Measurements from ENCODE around the gene PTPRM.

Gene PTPRM

GRCh38 chr18:8116341-8117005, 549.4 kb downstream of the PTPRM start:
- H3K36me3 ChIP-seq (ENCODE audit: insufficient read depth, low read length) = no peaks in the 10 kb centered on the region
- no peak for TF ChIP-seq EZH2 (IDR thresholded peaks at IDR 0.05; ENCODE audit: borderline replicate concordance, low read depth, low read length, severe bottlenecking)
- TF ChIP-seq, protein P1, sequence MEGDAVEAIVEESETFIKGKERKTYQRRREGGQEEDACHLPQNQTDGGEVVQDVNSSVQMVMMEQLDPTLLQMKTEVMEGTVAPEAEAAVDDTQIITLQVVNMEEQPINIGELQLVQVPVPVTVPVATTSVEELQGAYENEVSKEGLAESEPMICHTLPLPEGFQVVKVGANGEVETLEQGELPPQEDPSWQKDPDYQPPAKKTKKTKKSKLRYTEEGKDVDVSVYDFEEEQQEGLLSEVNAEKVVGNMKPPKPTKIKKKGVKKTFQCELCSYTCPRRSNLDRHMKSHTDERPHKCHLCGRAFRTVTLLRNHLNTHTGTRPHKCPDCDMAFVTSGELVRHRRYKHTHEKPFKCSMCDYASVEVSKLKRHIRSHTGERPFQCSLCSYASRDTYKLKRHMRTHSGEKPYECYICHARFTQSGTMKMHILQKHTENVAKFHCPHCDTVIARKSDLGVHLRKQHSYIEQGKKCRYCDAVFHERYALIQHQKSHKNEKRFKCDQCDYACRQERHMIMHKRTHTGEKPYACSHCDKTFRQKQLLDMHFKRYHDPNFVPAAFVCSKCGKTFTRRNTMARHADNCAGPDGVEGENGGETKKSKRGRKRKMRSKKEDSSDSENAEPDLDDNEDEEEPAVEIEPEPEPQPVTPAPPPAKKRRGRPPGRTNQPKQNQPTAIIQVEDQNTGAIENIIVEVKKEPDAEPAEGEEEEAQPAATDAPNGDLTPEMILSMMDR (IDR thresholded peaks at IDR 0.05; ENCODE audit: borderline replicate concordance, extremely low read depth, low read length, poor library complexity, severe bottlenecking) = no peak
- no peak overlapping the region for H3K4me3 ChIP-seq (ENCODE audit: low read depth in 1 of 2, low read length in 2 of 2)
- no peak overlapping the region for H2AFZ ChIP-seq (ENCODE audit: low read depth, low read length)
- H4K20me1 ChIP-seq (ENCODE audit: insufficient read depth, low read length) = no peaks in the 10 kb centered on the region
- no peaks in the 10 kb centered on the region for H3K9me3 ChIP-seq (ENCODE audit: insufficient read depth, low read length, severe bottlenecking)
- ATAC-seq (ENCODE audit: insufficient read depth, low read depth) = no peak
- DNase-seq = no peak
- H3K9ac ChIP-seq (ENCODE audit: low read depth, low read length) = no peak overlapping the region
- no peaks in the 10 kb centered on the region for H3K27me3 ChIP-seq (ENCODE audit: insufficient read depth, low read length, poor library complexity)
- no peaks in the 10 kb centered on the region for H3K4me1 ChIP-seq (ENCODE audit: insufficient read depth, low read length)
- no peaks in the 10 kb centered on the region for H3K79me2 ChIP-seq (ENCODE audit: insufficient read depth, low read length)
- no peak overlapping the region for H3K4me2 ChIP-seq (ENCODE audit: insufficient read depth, low read length)
- H3K27ac ChIP-seq (ENCODE audit: low read length) = no peak overlapping the region

DNA sequence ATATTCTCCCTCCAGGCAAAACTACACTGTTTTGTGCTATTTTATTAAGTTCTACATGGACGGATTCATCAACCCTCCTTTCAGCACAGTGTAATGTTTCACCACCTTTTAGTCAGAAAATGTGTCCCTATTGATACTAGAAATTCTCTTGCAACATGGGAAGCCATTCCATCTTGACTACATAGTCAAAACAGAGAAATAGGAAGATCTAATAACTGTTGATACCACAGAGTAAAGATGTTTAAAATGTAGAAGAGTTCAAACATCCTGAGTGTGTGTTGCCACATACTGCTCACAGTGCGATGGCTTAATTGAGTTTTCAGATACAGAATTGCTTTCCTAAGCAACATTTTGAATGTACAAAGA, 549.9 kb downstream of the PTPRM start:
- DNase-seq = no peak
- Histone ChIP-seq H3K79me2 (ENCODE audit: insufficient read depth, low read length) (no peaks in the 10 kb centered on the region), H3K9ac (ENCODE audit: low read depth, low read length) (no peak overlapping the region)

DNA sequence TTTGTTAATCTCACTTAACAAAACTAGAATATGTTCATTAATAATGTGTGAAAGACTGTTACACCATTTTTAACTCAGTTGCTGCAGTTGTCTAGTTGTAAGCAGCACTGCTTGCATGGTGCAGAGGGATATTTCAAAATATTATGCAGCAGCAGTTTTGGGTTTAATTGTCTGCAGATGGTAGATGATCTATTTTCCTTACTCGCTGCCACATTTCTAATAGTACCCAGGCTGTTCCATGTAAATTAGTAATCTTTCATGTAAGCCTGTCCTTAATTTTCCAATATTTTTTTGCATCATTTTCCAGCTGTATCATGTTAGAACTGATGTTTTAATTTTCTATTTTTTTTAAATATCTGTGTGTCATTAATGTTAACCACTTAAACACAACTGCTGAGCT, 554.0 kb downstream of the PTPRM start:
- ATAC-seq (ENCODE audit: insufficient read depth, low read depth) (no peak), DNase-seq (no peak)
- no peaks in the 10 kb centered on the region for H3K27me3 ChIP-seq (ENCODE audit: insufficient read depth, low read length, poor library complexity)
- no peak overlapping the region for H3K27ac ChIP-seq (ENCODE audit: low read length)
- no peaks in the 10 kb centered on the region for H3K36me3 ChIP-seq (ENCODE audit: insufficient read depth, low read length)
- H3K4me2 ChIP-seq (ENCODE audit: insufficient read depth, low read length) = no peak overlapping the region
- no peaks in the 10 kb centered on the region for H4K20me1 ChIP-seq (ENCODE audit: insufficient read depth, low read length)
- H3K4me1 ChIP-seq (ENCODE audit: insufficient read depth, low read length) = no peaks in the 10 kb centered on the region
- no peak overlapping the region for H3K4me3 ChIP-seq (ENCODE audit: low read depth in 1 of 2, low read length in 2 of 2)
- TF ChIP-seq EZH2 (IDR thresholded peaks at IDR 0.05; ENCODE audit: borderline replicate concordance, low read depth, low read length, severe bottlenecking) = no peak
- TF ChIP-seq, protein P1 (IDR thresholded peaks at IDR 0.05; ENCODE audit: borderline replicate concordance, extremely low read depth, low read length, poor library complexity, severe bottlenecking) = no peak
- H3K79me2 ChIP-seq (ENCODE audit: insufficient read depth, low read length) = no peaks in the 10 kb centered on the region
- no peak overlapping the region for H2AFZ ChIP-seq (ENCODE audit: low read depth, low read length)
- H3K9me3 ChIP-seq (ENCODE audit: insufficient read depth, low read length, severe bottlenecking) = no peaks in the 10 kb centered on the region
- H3K9ac ChIP-seq (ENCODE audit: low read depth, low read length) = no peak overlapping the region

More for the DNA sequence above, 549.9 kb downstream of the PTPRM start:
- Histone ChIP-seq H3K4me1 (ENCODE audit: insufficient read depth, low read length) (no peaks in the 10 kb centered on the region), H4K20me1 (ENCODE audit: insufficient read depth, low read length) (no peaks in the 10 kb centered on the region), H3K27ac (ENCODE audit: low read length) (no peak overlapping the region), H3K4me2 (ENCODE audit: insufficient read depth, low read length) (no peak overlapping the region), H3K4me3 (ENCODE audit: low read depth in 1 of 2, low read length in 2 of 2) (no peak overlapping the region), H3K27me3 (ENCODE audit: insufficient read depth, low read length, poor library complexity) (no peaks in the 10 kb centered on the region), H3K36me3 (ENCODE audit: insufficient read depth, low read length) (no peaks in the 10 kb centered on the region), H2AFZ (ENCODE audit: low read depth, low read length) (no peak overlapping the region), H3K9me3 (ENCODE audit: insufficient read depth, low read length, severe bottlenecking) (no peaks in the 10 kb centered on the region)
- TF ChIP-seq EZH2 (IDR thresholded peaks at IDR 0.05; ENCODE audit: borderline replicate concordance, low read depth, low read length, severe bottlenecking) = no peak
- TF ChIP-seq, protein P1 (IDR thresholded peaks at IDR 0.05; ENCODE audit: borderline replicate concordance, extremely low read depth, low read length, poor library complexity, severe bottlenecking) = no peak
- no peak for ATAC-seq (ENCODE audit: insufficient read depth, low read depth)

Data from DND-41 (cell line).